ENCODE measurements around the gene FMN1.

DNA sequence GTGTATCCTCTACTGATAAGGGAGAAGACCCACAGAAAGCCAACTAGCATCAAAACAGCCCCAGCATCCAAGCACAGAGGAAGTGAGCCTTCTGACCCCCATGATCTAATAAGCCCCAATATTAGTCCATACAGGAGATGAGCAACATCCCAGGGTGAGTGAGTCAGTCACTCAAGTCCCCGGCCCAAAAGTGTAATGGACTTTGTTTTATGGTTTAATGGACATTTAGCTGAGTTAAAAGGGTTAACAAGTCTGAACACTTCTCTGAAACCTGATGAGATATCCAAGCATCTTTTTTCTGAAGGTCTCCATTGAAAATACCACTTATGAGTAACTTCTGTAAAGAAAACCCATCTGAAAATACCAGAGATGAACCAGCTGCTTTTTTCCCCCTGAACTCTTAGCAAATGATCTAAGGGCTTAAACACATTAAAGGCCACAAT lies 361.1 kb downstream of the FMN1 start:
- TF ChIP-seq POLR2A (IDR thresholded peaks at IDR 0.05) = no peak
- TF ChIP-seq, protein P1, sequence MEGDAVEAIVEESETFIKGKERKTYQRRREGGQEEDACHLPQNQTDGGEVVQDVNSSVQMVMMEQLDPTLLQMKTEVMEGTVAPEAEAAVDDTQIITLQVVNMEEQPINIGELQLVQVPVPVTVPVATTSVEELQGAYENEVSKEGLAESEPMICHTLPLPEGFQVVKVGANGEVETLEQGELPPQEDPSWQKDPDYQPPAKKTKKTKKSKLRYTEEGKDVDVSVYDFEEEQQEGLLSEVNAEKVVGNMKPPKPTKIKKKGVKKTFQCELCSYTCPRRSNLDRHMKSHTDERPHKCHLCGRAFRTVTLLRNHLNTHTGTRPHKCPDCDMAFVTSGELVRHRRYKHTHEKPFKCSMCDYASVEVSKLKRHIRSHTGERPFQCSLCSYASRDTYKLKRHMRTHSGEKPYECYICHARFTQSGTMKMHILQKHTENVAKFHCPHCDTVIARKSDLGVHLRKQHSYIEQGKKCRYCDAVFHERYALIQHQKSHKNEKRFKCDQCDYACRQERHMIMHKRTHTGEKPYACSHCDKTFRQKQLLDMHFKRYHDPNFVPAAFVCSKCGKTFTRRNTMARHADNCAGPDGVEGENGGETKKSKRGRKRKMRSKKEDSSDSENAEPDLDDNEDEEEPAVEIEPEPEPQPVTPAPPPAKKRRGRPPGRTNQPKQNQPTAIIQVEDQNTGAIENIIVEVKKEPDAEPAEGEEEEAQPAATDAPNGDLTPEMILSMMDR (IDR thresholded peaks at IDR 0.05) = no peak

Data from esophagus squamous epithelium (tissue), 4 donors.